WTC11 (cell line): ENCODE data around the gene TRIM17.

Experiments used
- AR ChIP-seq: fragments of 250-450 bp; sonication (Bioruptor Pico); IDR thresholded peaks from 2 replicates; pipeline ENCODE4 v1.9.0; 2021; ENCODE audit warnings: mild to moderate bottlenecking
- CREB1 ChIP-seq: sonication (generic); formaldehyde crosslinking; IDR thresholded peaks from 2 replicates; pipeline ENCODE4 v1.8.0; 2023; ENCODE audit warnings: mild to moderate bottlenecking, missing genetic modification reagents
- CTCF ChIP-seq: fragments of 200-600 bp; IDR thresholded peaks from 2 replicates; pipeline ENCODE4 v1.8.0; 2022; ENCODE audit warnings: antibody characterized with exemption
- E2F1 ChIP-seq: sonication (generic); formaldehyde crosslinking; IDR thresholded peaks from 2 replicates; pipeline ENCODE4 v1.8.0; 2022; ENCODE audit warnings: mild to moderate bottlenecking, missing genetic modification reagents
- ETV6 ChIP-seq: sonication (generic); formaldehyde crosslinking; IDR thresholded peaks from 2 replicates; pipeline ENCODE4 v1.8.1; 2022; ENCODE audit warnings: mild to moderate bottlenecking, missing genetic modification reagents
- HMGXB4 ChIP-seq: sonication (generic); formaldehyde crosslinking; IDR thresholded peaks from 2 replicates; pipeline ENCODE4 v1.8.1; 2023; ENCODE audit warnings: mild to moderate bottlenecking, moderate library complexity, missing genetic modification reagents
- IRF1 ChIP-seq: sonication (generic); formaldehyde crosslinking; IDR thresholded peaks from 2 replicates; pipeline ENCODE4 v1.8.0; 2023; ENCODE audit warnings: missing genetic modification reagents
- JAZF1 ChIP-seq: fragments of 250-450 bp; sonication (Bioruptor Pico); IDR thresholded peaks from 2 replicates; pipeline ENCODE4 v1.9.0; 2021; ENCODE audit warnings: moderate library complexity, mild to moderate bottlenecking, inconsistent platforms
- JUN ChIP-seq: sonication (generic); formaldehyde crosslinking; IDR thresholded peaks from 2 replicates; pipeline ENCODE4 v1.8.0; 2023; ENCODE audit warnings: mild to moderate bottlenecking, missing genetic modification reagents
- MYBL2 ChIP-seq: sonication (generic); formaldehyde crosslinking; IDR thresholded peaks from 2 replicates; pipeline ENCODE4 v1.8.1; 2023; ENCODE audit warnings: mild to moderate bottlenecking, moderate library complexity, missing genetic modification reagents
- NFYB ChIP-seq: sonication (generic); formaldehyde crosslinking; conservative IDR thresholded peaks from 2 replicates; pipeline ENCODE4 v1.8.0; 2022; ENCODE audit warnings: low read depth, missing genetic modification reagents
- SOX15 ChIP-seq: fragments of 250-450 bp; sonication (Bioruptor Pico); IDR thresholded peaks from 2 replicates; pipeline ENCODE4 v1.9.0; 2021; ENCODE audit warnings: mild to moderate bottlenecking
- USF1 ChIP-seq: sonication (generic); formaldehyde crosslinking; IDR thresholded peaks from 2 replicates; pipeline ENCODE4 v1.8.0; 2022; ENCODE audit warnings: mild to moderate bottlenecking, missing genetic modification reagents
- ZNF263 ChIP-seq: sonication (generic); formaldehyde crosslinking; IDR thresholded peaks from 2 replicates; pipeline ENCODE4 v1.8.1; 2022; ENCODE audit warnings: low read depth, mild to moderate bottlenecking, moderate library complexity, missing genetic modification reagents

GRCh38 chr1:228462560-228462959 is 45.9 kb upstream of the TRIM17 start:
- TF ChIP-seq CTCF (no peak), ETV6 (CRISPR knock-in tag) (no peak), AR (CRISPR knock-in tag) (no peak), USF1 (CRISPR knock-in tag) (no peak), NFYB (CRISPR knock-in tag) (no peak), E2F1 (CRISPR knock-in tag) (no peak), ZNF263 (CRISPR knock-in tag) (no peak), MYBL2 (CRISPR knock-in tag) (no peak), CREB1 (CRISPR knock-in tag) (no peak), HMGXB4 (CRISPR knock-in tag) (no peak), SOX15 (no peak), JUN (no peak), IRF1 (CRISPR knock-in tag) (no peak), JAZF1 (no peak)
